ENCODE data around the gene ARMC7. TPM values are rescaled to one million over a fixed set of nuclear protein-coding genes. Genes with fewer than 3 reads are reported as not detected.

The ARMC7 gene
- total and polyA plus RNA-seq, 8 donors = 2.2 to 26.8 (median 11.4) TPM

- H3K36me3 ChIP-seq = peaks cover 0 to 12% (median 4%) of the 10 kb centered on the region in 4 donors
- peak overlapping the region in 1 of 4 donors; percentile 78 for H3K4me3 ChIP-seq
- intact Hi-C loops (cut with DNase I; ENCODE audit: low total_unique reads) = loop anchor here (10.0 kb wide), 1 partner anchor 63 kb away; no protein-coding TSS in a partner anchor
- no peaks in the 10 kb centered on the region for H3K9me3 ChIP-seq
- DNase-seq = no peak
- TF ChIP-seq POLR2AphosphoS5 (IDR thresholded peaks at IDR 0.05) (no peak), EP300 (IDR thresholded peaks at IDR 0.05) (no peak), POLR2A (IDR thresholded peaks at IDR 0.05) (no peak), CTCF (IDR thresholded peaks at IDR 0.05) (no peak)
- peaks cover 30 to 80% (median 58%) of the 10 kb centered on the region in 4 donors for H3K4me1 ChIP-seq
- WGBS, 5 donors = 75 to 86% (median 81%) methylated on average over 7 of the region's 7 CpGs
- no peak overlapping the region for H3K27ac ChIP-seq
- H3K27me3 ChIP-seq = no peaks in the 10 kb centered on the region
Measured at GRCh38 chr17:75111777-75112335, 2.1 kb downstream of the ARMC7 start.

- 0 to 3% (median 1%) methylated on average over 17 to 22 of the region's 22 CpGs for WGBS, 5 donors
- no peaks in the 10 kb centered on the region for H3K27me3 ChIP-seq
- H3K27ac ChIP-seq = peak overlapping the region; percentile 84 to 91 (median 87)
- peak; percentile 94 to 97 for DNase-seq
- intact Hi-C loops (cut with DNase I; ENCODE audit: low total_unique reads) = loop anchor here (10.0 kb wide), 1 partner anchor 61 kb away; no protein-coding TSS in a partner anchor
- peaks cover 30 to 72% (median 56%) of the 10 kb centered on the region in 4 donors for H3K4me1 ChIP-seq
- no peak for TF ChIP-seq EP300 (IDR thresholded peaks at IDR 0.05)
- no peak for TF ChIP-seq POLR2A (IDR thresholded peaks at IDR 0.05)
- peak in 5 of 7 experiments; percentile 90 to 98 (median 95) for TF ChIP-seq CTCF (IDR thresholded peaks at IDR 0.05)
- TF ChIP-seq POLR2AphosphoS5 (IDR thresholded peaks at IDR 0.05) = peak in 1 of 3 donors; percentile 80
- H3K9me3 ChIP-seq = no peaks in the 10 kb centered on the region
- peak overlapping the region; percentile 46 to 61 (median 48) for H3K4me3 ChIP-seq
- H3K36me3 ChIP-seq = peaks cover 0 to 20% (median 7%) of the 10 kb centered on the region in 4 donors
Measured at GRCh38 chr17:75113798-75114551, 4.2 kb downstream of the ARMC7 start.

- intact Hi-C loops (cut with DNase I; ENCODE audit: low total_unique reads) = loop anchor here (10.0 kb wide), 1 partner anchor 60 kb away; no protein-coding TSS in a partner anchor
- TF ChIP-seq CTCF (IDR thresholded peaks at IDR 0.05) = no peak
- no peak for TF ChIP-seq POLR2A (IDR thresholded peaks at IDR 0.05)
- TF ChIP-seq POLR2AphosphoS5 (IDR thresholded peaks at IDR 0.05) = no peak
- no peak for TF ChIP-seq EP300 (IDR thresholded peaks at IDR 0.05)
- Histone ChIP-seq H3K4me1 (peaks cover 23 to 67% (median 50%) of the 10 kb centered on the region in 4 donors), H3K4me3 (peak overlapping the region; percentile 46 to 61 (median 48)), H3K27me3 (no peaks in the 10 kb centered on the region), H3K36me3 (peaks cover 0 to 22% (median 8%) of the 10 kb centered on the region in 4 donors), H3K9me3 (no peaks in the 10 kb centered on the region), H3K27ac (peak overlapping the region; percentile 84 to 91 (median 87))
- WGBS, 5 donors = 39 to 49% (median 43%) methylated on average over 19 of the region's 19 CpGs
- DNase-seq = no peak
Measured at GRCh38 chr17:75114552-75115314, 5.0 kb downstream of the ARMC7 start.

- Histone ChIP-seq H3K4me1 (peaks cover 21 to 69% (median 45%) of the 10 kb centered on the region in 4 donors), H3K9me3 (no peaks in the 10 kb centered on the region), H3K27ac (peak overlapping the region in 2 of 5 donors; percentile 89 to 91), H3K36me3 (peaks cover 0 to 29% (median 12%) of the 10 kb centered on the region in 4 donors), H3K27me3 (no peaks in the 10 kb centered on the region), H3K4me3 (no peak overlapping the region)
- TF ChIP-seq POLR2A (IDR thresholded peaks at IDR 0.05) (no peak), CTCF (IDR thresholded peaks at IDR 0.05) (no peak), EP300 (IDR thresholded peaks at IDR 0.05) (no peak), POLR2AphosphoS5 (IDR thresholded peaks at IDR 0.05) (no peak)
- no peak for DNase-seq
- intact Hi-C loops (cut with DNase I; ENCODE audit: low total_unique reads) = loop anchor here (10.0 kb wide), 1 partner anchor 59 kb away; no protein-coding TSS in a partner anchor
Measured at GRCh38 chr17:75115555-75115954, 5.8 kb downstream of the ARMC7 start.
